Ishikawa (cell line): Measurements from ENCODE around the gene FAM53B.

ENCODE experiments used
- CEBPB ChIP-seq: IDR thresholded peaks from 2 replicates; pipeline ENCODE4 v1.6.1; 2012
- EP300 ChIP-seq: IDR thresholded peaks from 2 replicates; pipeline ENCODE4 v1.6.1; 2012; ENCODE audit warnings: borderline replicate concordance
- NFIC ChIP-seq: IDR thresholded peaks from 2 replicates; pipeline ENCODE4 v1.6.1; 2012
- RAD21 ChIP-seq: IDR thresholded peaks from 2 replicates; pipeline ENCODE4 v1.6.1; 2012; ENCODE audit warnings: low read depth
- REST ChIP-seq: IDR thresholded peaks from 2 replicates; pipeline ENCODE4 v1.6.1; 2012; ENCODE audit warnings: low read depth, mild to moderate bottlenecking
- TAF1 ChIP-seq: IDR thresholded peaks from 2 replicates; pipeline ENCODE4 v1.6.1; 2012; ENCODE audit warnings: low read depth, mild to moderate bottlenecking
- TEAD4 ChIP-seq: IDR thresholded peaks from 2 replicates; pipeline ENCODE4 v1.6.1; 2012
- YY1 ChIP-seq: IDR thresholded peaks from 2 replicates; pipeline ENCODE4 v1.6.1; 2012; ENCODE audit warnings: low read depth
- TF ChIP-seq, protein P1 (sequence below): IDR thresholded peaks from 2 replicates; pipeline ENCODE4 v1.6.1; 2012

GRCh38 chr10:124624006-124624405 is 120.2 kb downstream of the FAM53B start:
- TF ChIP-seq EP300 (no peak), RAD21 (no peak), REST (no peak), NFIC (no peak), TEAD4 (no peak), YY1 (no peak), TAF1 (no peak), CEBPB (no peak)
- TF ChIP-seq, protein P1, sequence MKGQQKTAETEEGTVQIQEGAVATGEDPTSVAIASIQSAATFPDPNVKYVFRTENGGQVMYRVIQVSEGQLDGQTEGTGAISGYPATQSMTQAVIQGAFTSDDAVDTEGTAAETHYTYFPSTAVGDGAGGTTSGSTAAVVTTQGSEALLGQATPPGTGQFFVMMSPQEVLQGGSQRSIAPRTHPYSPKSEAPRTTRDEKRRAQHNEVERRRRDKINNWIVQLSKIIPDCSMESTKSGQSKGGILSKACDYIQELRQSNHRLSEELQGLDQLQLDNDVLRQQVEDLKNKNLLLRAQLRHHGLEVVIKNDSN, result no peak
